ENCODE data around the gene TOMM6. TPM values are rescaled to one million over a fixed set of nuclear protein-coding genes. Genes with fewer than 3 reads are reported as not detected.

TOMM6 gene
- total and polyA plus RNA-seq, 4 experiments from 2014 or later = 118 to 353 (median 213) TPM

DNA sequence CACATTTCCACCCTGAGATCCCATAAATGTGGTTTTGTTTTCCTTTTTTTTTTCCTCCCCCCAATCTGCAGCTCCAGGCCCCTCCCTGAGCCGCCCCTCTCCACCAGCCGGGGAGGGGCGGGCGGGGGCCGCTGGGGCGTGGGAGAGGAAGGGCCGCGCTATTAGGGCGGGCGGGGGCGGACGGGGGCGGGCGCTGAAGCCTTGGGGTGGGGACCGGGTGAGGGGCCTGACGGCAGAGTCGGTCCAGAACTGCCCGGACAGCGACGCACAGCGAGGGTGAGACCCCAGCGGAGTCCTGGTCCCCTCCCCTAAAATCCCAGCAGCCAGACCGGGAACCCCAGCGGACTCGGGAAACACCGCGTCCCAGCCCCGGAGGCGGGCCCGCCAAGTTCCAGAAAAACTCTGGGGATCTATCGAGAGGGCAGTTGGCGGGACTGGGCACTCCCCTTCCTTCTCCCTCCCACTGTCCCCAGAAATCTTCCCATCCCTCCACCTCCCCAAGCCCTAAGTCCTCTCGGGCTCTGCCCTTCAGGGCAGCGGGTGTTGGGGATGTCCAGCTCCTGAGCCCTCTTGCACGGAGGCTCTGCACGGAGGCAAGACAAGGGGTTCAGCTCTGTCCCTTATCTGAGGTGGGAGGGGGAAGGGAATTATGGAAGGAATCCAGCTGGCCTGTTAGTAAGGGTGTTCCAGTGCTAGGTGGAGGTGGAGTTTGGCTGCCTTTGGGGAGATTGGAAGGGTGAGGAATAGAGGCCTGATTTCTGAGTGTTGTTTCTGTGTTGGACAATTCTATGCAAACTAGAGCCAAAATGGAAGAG is 6.7 kb upstream of the TOMM6 start, which contains the start of gene PRICKLE4:
Gene PRICKLE4 (plus strand): TSS at position 232 of the 815 bp plus-strand sequence. CDS start 2,692 bp downstream, outside the sequence.
- Histone ChIP-seq H3K36me3 (ENCODE audit: insufficient read depth, low read length) (no peaks in the 10 kb centered on the region), H3K27ac (ENCODE audit: low read depth, low read length) (peak within 1 kb of the TSS; percentile 44), H3K4me1 (ENCODE audit: insufficient read depth, low read length) (peaks cover 16% of the 10 kb centered on the region), H3K4me3 (ENCODE audit: low read length in 2 of 2) (peak within 1 kb of the TSS; percentile 44 to 76), H3K9me3 (ENCODE audit: control insufficient read depth in 1 of 2, low read length in 2 of 2) (no peaks in the 10 kb centered on the region), H3K27me3 (ENCODE audit: insufficient read depth, low read length) (no peaks in the 10 kb centered on the region)
- CTCF ChIA-PET (ENCODE audit: partially characterized antibody) = interaction anchor here (1.1 to 9.8 kb wide), 6 partner anchors 11 to 434 kb away, joined by 3 to 178 read pairs (median 4); partner anchors contain the start of genes BYSL, MED20 and TAF8
- Mint-ChIP-seq H3K4me1 (peaks cover 9 to 32% (median 16%) of the 10 kb centered on the region in 4 donors), H3K27ac (peak within 1 kb of the TSS in 4 of 7 donors; percentile 72 to 88 (median 84)), H3K27me3 (peaks cover 2 to 3% of the 10 kb centered on the region in 2 donors), H3K36me3 (peaks cover 2 to 8% of the 10 kb centered on the region in 2 donors), H3K9me3 (peaks cover 0 to under 1% (median 0%) of the 10 kb centered on the region in 8 donors), H3K4me3 (peak within 1 kb of the TSS; percentile 80 to 94 (median 87))
- intact Hi-C loops (cut with micrococcal nuclease) = loop anchor here (1.0 to 10.0 kb wide), 7 partner anchors 45 to 1394 kb away; partner anchors contain the start of genes MRPS10, SRF, TFEB and USP49
- POLR2A ChIA-PET (ENCODE audit: partially characterized antibody) = interaction anchor here (1.2 to 1.4 kb wide), 2 partner anchors 268 to 526 kb away, joined by 3 to 6 read pairs; no protein-coding TSS in a partner anchor
- no peak for DNase-seq

DNA sequence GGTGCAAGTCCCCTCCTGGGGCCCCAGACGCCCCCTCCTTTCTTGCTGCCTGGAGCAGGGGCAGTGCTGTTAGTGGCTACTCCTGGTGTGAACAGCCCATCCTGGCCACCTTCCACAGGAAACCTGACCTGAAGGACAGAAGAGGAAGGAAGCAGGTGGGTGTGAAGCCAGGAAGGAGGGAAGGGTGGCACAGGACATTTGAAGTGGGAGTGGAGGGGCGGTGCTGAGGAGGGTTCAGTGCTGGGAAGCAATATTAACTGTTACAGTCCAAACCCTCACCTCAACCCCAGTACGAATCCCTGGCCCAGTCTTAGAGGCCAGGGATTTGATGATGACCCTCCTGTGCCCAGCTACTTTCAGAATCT is 6.1 kb upstream of the TOMM6 start:
- POLR2A ChIA-PET (ENCODE audit: partially characterized antibody) = interaction anchor here (1.4 kb wide), 1 partner anchor 267 kb away, joined by 6 read pairs; no protein-coding TSS in a partner anchor
- Mint-ChIP-seq H3K4me3 (peak overlapping the region; percentile 53 to 82 (median 74)), H3K9me3 (peaks cover 0 to 2% (median 0%) of the 10 kb centered on the region in 8 donors), H3K4me1 (peaks cover 9 to 32% (median 18%) of the 10 kb centered on the region in 4 donors), H3K27ac (peak overlapping the region in 3 of 7 donors; percentile 69 to 88 (median 85)), H3K36me3 (peaks cover 2 to 6% of the 10 kb centered on the region in 2 donors), H3K27me3 (peaks cover 2 to 3% of the 10 kb centered on the region in 2 donors)
- no peaks in the 10 kb centered on the region for H3K9me3 ChIP-seq (ENCODE audit: control insufficient read depth in 1 of 2, low read length in 2 of 2)
- intact Hi-C loops (cut with micrococcal nuclease) = loop anchor here (10.0 kb wide), 1 partner anchor 1393 kb away; the partner anchor contains the start of gene SRF
- no peak overlapping the region for H3K27ac ChIP-seq (ENCODE audit: low read depth, low read length)
- CTCF ChIA-PET (ENCODE audit: partially characterized antibody) = interaction anchor here (0.7 to 9.8 kb wide), 8 partner anchors 10 to 433 kb away, joined by 3 to 178 read pairs (median 4); partner anchors contain the start of genes BYSL, MED20 and TAF8
- DNase-seq = no peak
- H3K36me3 ChIP-seq (ENCODE audit: insufficient read depth, low read length) = no peaks in the 10 kb centered on the region
- peaks cover 21% of the 10 kb centered on the region for H3K4me1 ChIP-seq (ENCODE audit: insufficient read depth, low read length)
- H3K4me3 ChIP-seq (ENCODE audit: low read length in 2 of 2) = no peak overlapping the region
- H3K27me3 ChIP-seq (ENCODE audit: insufficient read depth, low read length) = no peaks in the 10 kb centered on the region

DNA sequence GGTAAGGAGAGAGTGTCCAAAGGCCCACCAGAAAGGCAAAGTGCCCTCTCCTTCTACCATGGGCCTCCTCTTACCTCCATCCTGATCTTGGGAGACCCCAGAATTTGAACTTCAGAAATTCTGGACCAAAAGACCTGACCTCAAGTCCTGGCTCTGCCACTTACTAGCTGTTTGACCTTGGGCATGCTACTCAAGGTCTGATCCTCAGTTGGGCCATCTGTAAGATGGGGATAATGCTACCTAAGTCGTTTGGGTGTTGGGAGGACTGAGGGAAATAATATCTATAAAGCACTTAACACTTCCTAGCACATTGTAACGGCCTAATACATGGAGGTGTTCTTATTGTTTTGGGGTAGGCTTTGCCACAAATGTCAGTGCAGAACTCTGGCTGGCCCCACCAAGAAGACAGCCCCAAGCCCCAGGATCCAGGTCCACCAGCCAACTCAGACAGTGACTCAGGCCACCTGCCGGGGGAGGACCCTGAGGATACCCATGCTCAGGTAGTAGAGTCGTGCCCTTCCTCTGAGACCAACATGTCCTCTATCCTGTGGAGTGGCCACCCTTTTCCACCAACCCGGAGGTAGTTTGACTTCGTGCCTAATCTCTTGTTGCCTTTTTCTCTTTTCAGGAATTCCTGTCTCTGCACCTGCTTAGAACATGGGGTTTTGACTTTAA is 4.3 kb upstream of the TOMM6 start:
- Histone ChIP-seq H3K27ac (ENCODE audit: low read depth, low read length) (no peak overlapping the region), H3K9me3 (ENCODE audit: control insufficient read depth in 1 of 2, low read length in 2 of 2) (no peaks in the 10 kb centered on the region), H3K4me3 (ENCODE audit: low read length in 2 of 2) (no peak overlapping the region), H3K27me3 (ENCODE audit: insufficient read depth, low read length) (no peaks in the 10 kb centered on the region), H3K4me1 (ENCODE audit: insufficient read depth, low read length) (peaks cover 21% of the 10 kb centered on the region), H3K36me3 (ENCODE audit: insufficient read depth, low read length) (no peaks in the 10 kb centered on the region)
- intact Hi-C loops (cut with micrococcal nuclease) = loop anchor here (10.0 kb wide), 1 partner anchor 1392 kb away; the partner anchor contains the start of gene SRF
- H3K27ac Mint-ChIP-seq = peak overlapping the region in 1 of 7 donors; percentile 48
- ChIA-PET POLR2A (ENCODE audit: partially characterized antibody) (interaction anchor here (1.2 to 5.5 kb wide), 2 partner anchors 263 to 267 kb away, joined by 4 to 126 read pairs; partner anchors contain the start of gene TAF8), CTCF (ENCODE audit: partially characterized antibody) (interaction anchor here (0.9 to 9.8 kb wide), 5 partner anchors 8 to 765 kb away, joined by 3 to 178 read pairs (median 8); partner anchors contain the start of genes BYSL, MED20 and TAF8)
- H3K4me1 Mint-ChIP-seq = peaks cover 11 to 42% (median 20%) of the 10 kb centered on the region in 4 donors
- H3K27me3 Mint-ChIP-seq = peaks cover 3 to 5% of the 10 kb centered on the region in 2 donors
- H3K9me3 Mint-ChIP-seq = peaks cover 0 to 2% (median 0%) of the 10 kb centered on the region in 8 donors
- H3K36me3 Mint-ChIP-seq = peaks cover 0 to 15% of the 10 kb centered on the region in 2 donors
- DNase-seq = no peak
- peak overlapping the region in 1 of 8 donors; percentile 63 for H3K4me3 Mint-ChIP-seq

DNA sequence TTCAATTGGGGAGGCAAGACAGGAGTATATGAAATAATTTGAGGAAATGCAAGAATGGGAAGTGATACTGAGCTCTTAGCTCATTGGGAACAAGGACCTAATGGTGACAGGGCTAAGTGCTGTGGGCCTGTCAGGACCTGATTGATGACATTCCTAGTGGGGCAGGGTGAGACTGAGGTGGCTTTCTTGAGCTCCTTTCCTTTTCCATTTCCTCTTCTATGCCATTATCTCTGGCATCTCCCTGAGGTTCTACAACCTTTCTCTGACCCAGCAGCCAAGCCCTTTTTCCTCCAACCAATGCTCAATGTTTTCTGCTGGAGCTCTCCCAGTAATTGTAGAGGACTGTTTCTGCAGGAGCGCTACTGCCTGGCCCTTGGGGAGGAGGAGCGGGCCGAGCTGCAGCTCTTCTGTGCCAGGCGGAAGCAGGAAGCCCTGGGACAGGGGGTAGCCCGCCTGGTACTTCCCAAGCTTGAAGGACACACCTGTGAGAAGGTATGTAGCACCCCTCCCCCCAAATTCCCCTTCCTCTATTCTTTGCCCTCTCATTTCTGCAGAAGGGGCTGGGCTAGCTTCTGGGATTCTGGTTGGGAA is 2.8 kb upstream of the TOMM6 start:
- H3K4me1 Mint-ChIP-seq = peaks cover 10 to 34% (median 22%) of the 10 kb centered on the region in 4 donors
- peak overlapping the region in 7 of 8 donors; percentile 34 to 74 (median 57) for H3K4me3 Mint-ChIP-seq
- Histone ChIP-seq H3K27me3 (ENCODE audit: insufficient read depth, low read length) (no peaks in the 10 kb centered on the region), H3K9me3 (ENCODE audit: control insufficient read depth in 1 of 2, low read length in 2 of 2) (no peaks in the 10 kb centered on the region), H3K4me1 (ENCODE audit: insufficient read depth, low read length) (peaks cover 23% of the 10 kb centered on the region), H3K27ac (ENCODE audit: low read depth, low read length) (no peak overlapping the region), H3K4me3 (ENCODE audit: low read length in 2 of 2) (no peak overlapping the region), H3K36me3 (ENCODE audit: insufficient read depth, low read length) (peaks cover 8% of the 10 kb centered on the region)
- intact Hi-C loops (cut with micrococcal nuclease) = loop anchor here (10.0 kb wide), 1 partner anchor 1390 kb away; the partner anchor contains the start of gene SRF
- peaks cover 0 to 2% (median 0%) of the 10 kb centered on the region in 8 donors for H3K9me3 Mint-ChIP-seq
- H3K27ac Mint-ChIP-seq = peak overlapping the region in 2 of 7 donors; percentile 36 to 57
- DNase-seq = no peak
- CTCF ChIA-PET (ENCODE audit: partially characterized antibody) = interaction anchor here (1.3 to 9.8 kb wide), 5 partner anchors 9 to 430 kb away, joined by 3 to 178 read pairs (median 6); partner anchors contain the start of genes BYSL, MED20, TAF8 and TFEB
- peaks cover 3 to 5% of the 10 kb centered on the region in 2 donors for H3K27me3 Mint-ChIP-seq
- POLR2A ChIA-PET (ENCODE audit: partially characterized antibody) = interaction anchor here (1.1 to 5.5 kb wide), 2 partner anchors 137 to 261 kb away, joined by 3 to 126 read pairs; partner anchors contain the start of genes BYSL and TAF8
- peaks cover 3 to 20% of the 10 kb centered on the region in 2 donors for H3K36me3 Mint-ChIP-seq

GRCh38 chr6:41785254-41785653 is 2.2 kb upstream of the TOMM6 start:
- H3K27ac Mint-ChIP-seq = peak overlapping the region in 1 of 7 donors; percentile 57
- peaks cover 3% of the 10 kb centered on the region in 2 donors for H3K27me3 Mint-ChIP-seq
- H3K27me3 ChIP-seq (ENCODE audit: insufficient read depth, low read length) = no peaks in the 10 kb centered on the region
- POLR2A ChIA-PET (ENCODE audit: partially characterized antibody) = interaction anchor here (1.1 to 5.5 kb wide), 4 partner anchors 47 to 261 kb away, joined by 3 to 126 read pairs (median 25); partner anchors contain the start of genes BYSL, MED20 and TAF8
- no peaks in the 10 kb centered on the region for H3K9me3 ChIP-seq (ENCODE audit: control insufficient read depth in 1 of 2, low read length in 2 of 2)
- CTCF ChIA-PET (ENCODE audit: partially characterized antibody) = interaction anchor here (1.3 to 9.8 kb wide), 7 partner anchors 9 to 432 kb away, joined by 3 to 178 read pairs (median 6); partner anchors contain the start of genes BYSL, MED20, TAF8 and TFEB
- intact Hi-C loops (cut with micrococcal nuclease) = loop anchor here (10.0 kb wide), 1 partner anchor 1390 kb away; the partner anchor contains the start of gene SRF
- peaks cover 23% of the 10 kb centered on the region for H3K4me1 ChIP-seq (ENCODE audit: insufficient read depth, low read length)
- no peak overlapping the region for H3K27ac ChIP-seq (ENCODE audit: low read depth, low read length)
- DNase-seq = no peak
- H3K4me3 ChIP-seq (ENCODE audit: low read length in 2 of 2) = no peak overlapping the region
- peaks cover 9 to 23% of the 10 kb centered on the region in 2 donors for H3K36me3 Mint-ChIP-seq
- peaks cover 0 to 2% (median 0%) of the 10 kb centered on the region in 8 donors for H3K9me3 Mint-ChIP-seq
- H3K4me3 Mint-ChIP-seq = peak overlapping the region in 7 of 8 donors; percentile 56 to 84 (median 73)
- H3K36me3 ChIP-seq (ENCODE audit: insufficient read depth, low read length) = peaks cover 12% of the 10 kb centered on the region
- H3K4me1 Mint-ChIP-seq = peaks cover 10 to 36% (median 19%) of the 10 kb centered on the region in 4 donors
